Suppressor macrophage treated with lipopolysaccharide for 1 hour (primary cell): ENCODE results near the gene ADGRA1.
"Not testable (repeated sequence)": the region's sequence is repeated elsewhere in the genome, so short reads cannot be mapped to it uniquely, and the experiment has no call there.

Experiments used
- DNase-seq, 3 donors: peaks; one replicate each; pipeline ENCODE4 v3.0.0-alpha.2; 2020 to 2022

The ADGRA1 gene

DNA sequence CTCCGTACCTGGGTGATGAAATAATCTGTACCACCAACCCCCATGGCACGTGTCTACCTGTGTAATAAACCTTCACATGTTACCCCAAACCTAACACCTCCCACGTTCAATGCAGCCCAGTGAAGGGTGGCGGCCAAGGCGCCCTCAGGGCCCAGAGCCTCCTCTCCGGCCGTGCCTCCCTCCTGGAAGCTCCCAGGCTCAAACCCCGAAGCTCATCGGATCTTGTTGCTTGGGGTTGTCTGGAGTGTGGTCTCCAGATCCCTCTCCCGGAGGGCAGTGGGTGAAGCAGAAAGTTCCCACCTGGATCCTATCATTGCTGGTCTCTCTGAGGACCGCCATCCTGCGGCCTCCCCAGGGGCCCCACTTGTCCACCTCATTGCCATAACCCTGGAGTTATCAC is 62.9 kb downstream of the ADGRA1 start:
- DNase-seq: no peak

DNA sequence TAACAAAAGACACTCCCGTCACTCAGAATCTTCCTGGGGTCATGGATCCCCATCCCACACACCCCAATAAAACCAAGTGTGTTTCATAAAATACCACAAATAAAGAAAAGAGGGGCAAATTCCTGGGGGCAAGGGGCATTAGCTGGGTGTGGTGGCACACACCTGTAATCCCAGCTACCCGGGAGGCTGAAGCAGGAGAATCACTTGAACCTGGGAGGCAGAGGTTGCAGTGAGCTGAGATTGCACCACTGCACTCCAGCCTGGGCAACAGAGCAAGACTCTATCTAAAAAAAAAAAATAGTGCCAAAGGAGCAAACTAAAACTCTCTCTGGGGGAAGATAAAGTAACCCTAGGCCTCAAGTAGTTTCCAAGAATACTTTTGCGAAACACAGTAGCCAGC is 63.3 kb downstream of the ADGRA1 start:
- DNase-seq: not testable (repeated sequence)

GRCh38 chr10:133151543-133151972 is 63.8 kb downstream of the ADGRA1 start:
- DNase-seq: no peak

GRCh38 chr10:133154411-133154810 is 66.7 kb downstream of the ADGRA1 start:
- DNase-seq: no peak

DNA sequence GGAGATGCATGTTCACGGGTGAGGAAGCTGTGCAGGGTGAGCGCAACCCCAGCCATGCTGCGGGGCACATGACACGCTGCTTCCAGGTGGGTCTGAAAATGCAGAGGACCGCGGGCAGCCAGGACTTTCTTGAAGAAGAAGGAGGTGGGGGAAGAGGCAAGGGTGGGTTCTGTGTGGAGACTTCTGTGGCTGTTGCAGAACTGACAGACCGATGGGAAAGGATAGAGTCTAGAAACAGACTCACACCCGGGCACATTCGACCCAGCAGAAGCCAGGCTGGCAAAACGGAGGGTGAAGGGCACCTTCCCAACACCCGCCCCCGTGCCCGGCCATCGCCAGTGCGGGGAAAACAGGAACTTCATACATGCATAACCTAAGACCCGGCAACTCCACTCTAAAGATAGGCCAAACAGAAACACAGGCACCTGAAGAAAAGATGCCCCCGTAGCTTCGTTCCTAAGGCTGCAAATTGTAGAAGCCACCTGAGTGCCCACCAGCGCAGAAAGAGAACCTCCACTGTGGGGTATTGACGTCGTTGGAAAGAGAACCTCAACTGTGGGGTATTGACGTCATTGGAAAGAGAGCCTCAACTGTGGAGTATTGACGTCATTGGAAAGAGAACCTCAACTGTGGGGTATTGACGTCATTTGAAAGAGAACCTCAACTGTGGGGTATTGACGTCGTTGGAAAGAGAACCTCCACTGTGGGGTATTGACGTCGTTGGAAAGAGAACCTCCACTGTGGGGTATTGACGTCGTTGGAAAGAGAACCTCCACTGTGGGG is 67.5 kb downstream of the ADGRA1 start:
- no peak for DNase-seq

DNA sequence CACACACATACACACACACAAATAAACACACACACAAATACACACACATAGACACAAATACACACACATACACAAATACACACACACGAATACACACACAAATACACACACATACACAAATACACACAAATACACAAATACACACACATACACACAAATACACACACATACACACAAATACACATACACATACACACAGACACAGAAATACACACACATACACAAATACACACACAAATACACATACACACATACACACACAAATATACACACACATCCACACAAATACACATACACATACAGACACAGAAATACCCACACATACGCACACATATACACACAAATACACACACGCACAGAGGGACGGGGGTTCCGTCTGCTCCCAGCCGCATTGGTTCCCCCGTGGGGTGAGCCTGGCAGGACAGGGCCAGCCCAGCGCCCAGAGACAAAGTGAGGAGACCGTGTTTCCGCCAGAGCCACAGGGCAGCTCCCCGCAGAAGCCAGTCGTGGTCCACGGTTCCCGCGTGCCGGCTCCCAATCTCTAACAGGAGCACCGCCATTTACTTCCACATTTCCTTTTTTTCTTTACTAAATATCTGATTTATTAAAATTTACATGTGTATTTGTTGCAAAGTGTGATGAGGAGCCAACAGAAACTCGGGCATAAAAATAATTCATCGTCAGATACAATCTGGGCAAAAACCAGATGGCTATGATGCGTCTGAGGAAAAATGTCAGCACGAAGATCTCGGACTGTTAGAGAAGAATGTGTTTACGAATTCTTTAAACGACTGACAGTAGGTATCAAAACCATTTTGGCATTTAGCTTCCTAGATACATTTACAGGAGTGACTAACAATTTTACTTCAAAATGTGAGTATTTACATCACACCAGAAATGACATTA is 69.2 kb downstream of the ADGRA1 start:
- DNase-seq: no peak

DNA sequence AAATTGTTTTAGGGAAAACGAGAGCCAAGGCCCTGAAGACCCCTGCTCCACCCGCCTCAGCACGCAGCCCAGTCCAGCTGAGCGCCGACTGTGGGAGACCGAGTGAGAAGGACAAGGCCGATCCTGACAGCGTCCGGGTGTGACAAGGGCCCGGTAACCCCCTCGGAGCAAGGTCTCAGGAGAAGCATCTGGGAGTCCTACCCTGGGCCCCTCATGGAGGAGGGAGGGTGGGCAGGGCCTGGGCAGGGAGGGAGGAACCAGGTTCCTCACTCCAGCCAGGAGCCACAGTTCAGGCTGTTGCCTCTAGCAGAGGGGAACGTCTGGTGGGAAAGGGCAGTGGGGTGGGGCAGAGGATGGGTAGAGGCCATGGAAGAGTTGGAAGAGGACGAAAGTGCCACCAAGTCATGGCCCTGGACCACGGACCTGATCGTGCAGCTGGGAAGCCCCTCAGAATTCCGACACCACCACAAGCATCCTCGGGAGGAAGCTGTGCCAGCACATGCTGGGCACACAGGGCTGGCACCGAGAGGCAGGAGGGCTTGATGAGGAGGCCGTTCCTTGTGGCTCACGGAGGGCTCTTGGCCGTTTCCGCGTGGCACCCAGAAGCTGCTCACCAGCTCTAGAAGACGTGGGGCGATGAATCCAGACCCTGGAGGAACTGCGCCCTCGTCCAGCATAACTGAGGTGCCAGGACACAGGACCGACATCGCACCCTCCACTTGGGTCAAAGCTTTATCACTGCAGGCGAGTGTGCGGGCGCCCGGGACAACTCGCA is 70.1 kb downstream of the ADGRA1 start:
- DNase-seq: no peak

DNA sequence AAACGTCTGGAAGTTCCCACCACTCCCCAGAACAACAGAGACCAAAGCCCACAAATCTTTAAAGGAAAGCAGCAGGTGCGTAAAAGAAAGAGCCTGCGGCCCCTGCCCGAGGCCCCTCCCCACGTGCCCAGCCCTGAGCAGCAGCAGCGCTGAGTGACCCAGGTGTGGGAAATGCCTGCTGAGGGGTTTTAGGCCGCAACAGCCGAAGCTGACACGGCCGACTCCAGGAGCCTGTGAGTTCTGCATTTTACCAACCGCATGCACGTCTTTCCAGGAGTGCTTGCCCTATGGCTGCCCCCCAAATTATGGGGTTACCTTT is 70.7 kb downstream of the ADGRA1 start:
- DNase-seq: no peak

GRCh38 chr10:133158756-133159610 is 71.3 kb downstream of the ADGRA1 start:
- DNase-seq: no peak

- DNase-seq: no peak
These were observed 71.9 kb downstream of the ADGRA1 start for GRCh38 chr10:133159611-133159949.

- peak; percentile 36 to 65 (median 43) for DNase-seq
These were observed 72.5 kb downstream of the ADGRA1 start, which contains the start of gene KNDC1 for GRCh38 chr10:133159950-133160825. Gene KNDC1, plus strand, starts transcription at chr10:133160219. Its CDS starts 249 bp downstream, at chr10:133160468.

DNA sequence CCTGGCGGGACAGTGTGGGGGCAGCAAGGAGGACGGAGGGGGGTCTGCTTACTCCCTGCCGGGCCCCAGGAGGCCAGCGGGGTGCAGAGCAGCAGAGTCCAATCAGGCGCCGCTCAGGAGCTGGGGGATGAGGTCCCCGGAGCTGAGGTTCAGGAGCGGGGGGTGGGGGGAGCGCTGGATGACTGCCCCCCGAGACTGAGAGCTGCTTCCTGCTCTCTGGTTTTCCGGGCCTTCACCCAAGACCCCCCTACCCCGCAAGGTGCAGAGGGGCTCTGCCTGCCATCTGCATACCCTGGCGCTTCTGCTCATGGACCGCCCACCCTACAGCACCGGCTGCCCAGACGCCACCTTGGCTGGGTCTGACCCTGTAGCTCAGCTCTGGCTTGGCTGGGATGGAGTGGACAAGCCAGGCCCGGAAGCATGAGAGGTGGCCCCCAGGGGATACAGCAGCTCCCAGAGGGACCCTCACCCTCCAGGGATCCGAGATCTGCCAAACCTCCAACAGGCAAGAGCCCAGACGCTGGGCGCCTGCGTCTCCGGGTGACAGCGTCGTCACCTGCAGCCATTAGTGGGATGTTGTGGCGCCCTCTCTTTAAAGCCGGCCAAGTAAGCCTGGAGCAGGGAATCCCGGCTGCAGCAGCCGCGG is 73.2 kb downstream of the ADGRA1 start:
- no peak for DNase-seq

DNA sequence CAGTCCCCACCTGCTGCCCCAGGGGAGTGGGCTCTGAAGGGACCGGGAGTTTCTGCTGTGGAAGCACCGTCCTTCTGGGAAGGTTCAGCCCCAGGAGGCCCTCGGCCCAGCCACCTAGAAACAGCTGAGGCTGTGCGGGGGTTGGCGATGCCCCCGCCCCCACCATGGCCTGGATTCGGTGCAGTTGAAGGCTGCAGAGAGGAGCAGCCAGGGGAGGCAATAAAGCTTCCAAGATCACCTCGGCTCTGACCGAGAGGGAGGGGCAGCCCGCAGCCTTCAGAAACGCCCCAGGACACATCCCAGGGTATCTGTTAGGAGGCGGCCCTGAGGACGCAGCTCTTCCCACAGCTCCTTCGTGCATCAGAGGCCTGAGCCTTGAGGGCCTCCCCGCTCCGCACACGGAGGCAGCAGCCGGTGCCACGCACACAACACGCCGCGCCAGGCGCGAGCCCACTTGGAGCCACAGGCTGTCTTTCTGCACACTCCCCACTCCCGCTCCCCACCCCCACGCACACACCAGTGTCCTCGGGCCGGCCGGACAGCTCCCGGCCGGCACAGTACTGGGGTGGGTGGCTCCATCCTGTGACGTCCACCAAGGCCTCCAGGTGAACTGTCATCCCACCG is 73.9 kb downstream of the ADGRA1 start:
- no peak for DNase-seq

GRCh38 chr10:133162178-133162909 is 74.6 kb downstream of the ADGRA1 start:
- DNase-seq: no peak

GRCh38 chr10:133162910-133163856 is 75.5 kb downstream of the ADGRA1 start:
- no peak for DNase-seq

- no peak for DNase-seq
These were observed 76.4 kb downstream of the ADGRA1 start for GRCh38 chr10:133163889-133164815.
